GM21381 (cell line): ENCODE data around the gene DACH2.
"Not testable (repeated sequence)": the region's sequence is repeated elsewhere in the genome, so short reads cannot be mapped to it uniquely, and the experiment has no call there.

Experiments used
- ATAC-seq: cut with Tn5 transposase; IDR thresholded peaks from one replicate; pipeline ENCODE4 v1.9.1; 2021; ENCODE audit warnings: mild to moderate bottlenecking, moderate library complexity; ENCODE audit not compliant: unreplicated experiment

Gene DACH2

GRCh38 chrX:86148024-86148511, at the start of gene DACH2:
TSS of gene DACH2 (plus strand) at chrX:86148451.
- peak; percentile 98 for ATAC-seq

- no peak for ATAC-seq
Measured at GRCh38 chrX:86102341-86102740, 45.9 kb upstream of the DACH2 start.

- ATAC-seq, result no peak
Measured at GRCh38 chrX:86103061-86103460, 45.2 kb upstream of the DACH2 start.

- no peak for ATAC-seq
Measured at GRCh38 chrX:86104526-86104925, 43.7 kb upstream of the DACH2 start.

- ATAC-seq, result no peak
Measured at GRCh38 chrX:86121916-86122315, 26.3 kb upstream of the DACH2 start.

- no peak for ATAC-seq
Measured at GRCh38 chrX:86133761-86134160, 14.5 kb upstream of the DACH2 start.

- no peak for ATAC-seq
Measured at GRCh38 chrX:86137071-86137470, 11.2 kb upstream of the DACH2 start.

- no peak for ATAC-seq
Measured at GRCh38 chrX:86141786-86142185, 6.5 kb upstream of the DACH2 start.

GRCh38 chrX:86146102-86146501, 2.1 kb upstream of the DACH2 start:
- no peak for ATAC-seq

GRCh38 chrX:86148594-86148993, 343 bp downstream of the DACH2 start:
- ATAC-seq, result no peak

- no peak for ATAC-seq
Measured at GRCh38 chrX:86149119-86149518, 868 bp downstream of the DACH2 start.

GRCh38 chrX:86154553-86154952, 6.3 kb downstream of the DACH2 start:
- ATAC-seq, result no peak

- ATAC-seq, result no peak
Measured at GRCh38 chrX:86171366-86171765, 23.1 kb downstream of the DACH2 start.

- no peak for ATAC-seq
Measured at GRCh38 chrX:86178906-86179305, 30.7 kb downstream of the DACH2 start.

- ATAC-seq, result not testable (repeated sequence)
Measured at GRCh38 chrX:86181325-86181724, 33.1 kb downstream of the DACH2 start.

GRCh38 chrX:86192827-86193226, 44.6 kb downstream of the DACH2 start:
- ATAC-seq, result no peak

GRCh38 chrX:86194758-86195157, 46.5 kb downstream of the DACH2 start:
- ATAC-seq, result no peak

GRCh38 chrX:86195343-86195742, 47.1 kb downstream of the DACH2 start:
- ATAC-seq, result no peak

GRCh38 chrX:86197815-86198214, 49.6 kb downstream of the DACH2 start:
- no peak for ATAC-seq

- no peak for ATAC-seq
Measured at GRCh38 chrX:86210772-86211171, 62.5 kb downstream of the DACH2 start.

GRCh38 chrX:86215260-86215659, 67.0 kb downstream of the DACH2 start:
- ATAC-seq, result no peak

GRCh38 chrX:86237482-86237881, 89.2 kb downstream of the DACH2 start:
- ATAC-seq, result no peak

GRCh38 chrX:86241547-86241946, 93.3 kb downstream of the DACH2 start:
- no peak for ATAC-seq

GRCh38 chrX:86263526-86263925, 115.3 kb downstream of the DACH2 start:
- ATAC-seq, result no peak
